ENCODE data around the gene CLMP.

DNA sequence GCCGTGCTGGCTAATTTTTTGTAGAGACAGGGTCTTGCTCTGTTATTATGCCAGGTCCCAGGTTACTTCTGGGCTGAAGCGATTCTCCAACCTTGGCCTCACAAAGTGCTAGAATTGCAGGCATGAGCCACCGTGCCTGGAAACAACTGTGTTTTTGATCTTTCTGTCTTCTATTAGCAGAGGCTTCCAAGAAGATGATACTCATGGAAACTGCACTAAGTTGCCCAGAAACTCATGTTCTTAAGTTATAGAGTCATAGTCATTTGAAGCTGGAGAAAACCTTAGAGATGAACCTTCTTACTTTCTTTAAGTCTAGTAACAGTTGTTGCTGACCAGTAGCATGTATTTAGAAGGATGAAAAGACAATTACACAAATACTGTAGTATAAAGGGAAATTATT, 96.1 kb downstream of the CLMP start:
- TF ChIP-seq, protein P1, sequence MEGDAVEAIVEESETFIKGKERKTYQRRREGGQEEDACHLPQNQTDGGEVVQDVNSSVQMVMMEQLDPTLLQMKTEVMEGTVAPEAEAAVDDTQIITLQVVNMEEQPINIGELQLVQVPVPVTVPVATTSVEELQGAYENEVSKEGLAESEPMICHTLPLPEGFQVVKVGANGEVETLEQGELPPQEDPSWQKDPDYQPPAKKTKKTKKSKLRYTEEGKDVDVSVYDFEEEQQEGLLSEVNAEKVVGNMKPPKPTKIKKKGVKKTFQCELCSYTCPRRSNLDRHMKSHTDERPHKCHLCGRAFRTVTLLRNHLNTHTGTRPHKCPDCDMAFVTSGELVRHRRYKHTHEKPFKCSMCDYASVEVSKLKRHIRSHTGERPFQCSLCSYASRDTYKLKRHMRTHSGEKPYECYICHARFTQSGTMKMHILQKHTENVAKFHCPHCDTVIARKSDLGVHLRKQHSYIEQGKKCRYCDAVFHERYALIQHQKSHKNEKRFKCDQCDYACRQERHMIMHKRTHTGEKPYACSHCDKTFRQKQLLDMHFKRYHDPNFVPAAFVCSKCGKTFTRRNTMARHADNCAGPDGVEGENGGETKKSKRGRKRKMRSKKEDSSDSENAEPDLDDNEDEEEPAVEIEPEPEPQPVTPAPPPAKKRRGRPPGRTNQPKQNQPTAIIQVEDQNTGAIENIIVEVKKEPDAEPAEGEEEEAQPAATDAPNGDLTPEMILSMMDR (IDR thresholded peaks at IDR 0.05; ENCODE audit: poor library complexity, severe bottlenecking), result no peak
- no peak for TF ChIP-seq SMC3 (conservative IDR thresholded peaks at IDR 0.05; ENCODE audit: poor library complexity)
